ENCODE measurements around the gene WDR7.

WDR7 gene

GRCh38 chr18:56884511-56884910, 233.4 kb downstream of the WDR7 start:
- Histone ChIP-seq H3K27me3 (ENCODE audit: insufficient read depth, low read length, poor library complexity) (no peaks in the 10 kb centered on the region), H3K4me3 (ENCODE audit: low read length) (no peak overlapping the region), H3K18ac (ENCODE audit: low read length) (no peak overlapping the region), H3K79me2 (ENCODE audit: control insufficient read depth, insufficient read depth, low read length) (no peaks in the 10 kb centered on the region), H2BK15ac (replicated peaks; ENCODE audit: low read depth) (no peak overlapping the region), H2BK5ac (ENCODE audit: low read length) (no peak overlapping the region), H2BK120ac (ENCODE audit: low read depth, low read length) (no peak overlapping the region), H3K9ac (ENCODE audit: low read length) (no peak overlapping the region), H3K4me2 (ENCODE audit: low read length) (no peak overlapping the region), H4K8ac (ENCODE audit: low read depth, low read length) (no peak overlapping the region), H3K79me1 (ENCODE audit: low read length) (no peaks in the 10 kb centered on the region), H4K5ac (ENCODE audit: low read length) (no peak overlapping the region), H3K56ac (ENCODE audit: low read length) (no peak overlapping the region), H3K36me3 (ENCODE audit: control insufficient read depth, insufficient read depth, low read length) (no peaks in the 10 kb centered on the region), H3K23ac (ENCODE audit: low read length) (no peak overlapping the region), H2AK5ac (ENCODE audit: low read length) (no peak overlapping the region), H3K4ac (ENCODE audit: low read depth, low read length) (no peak overlapping the region), H3K27ac (ENCODE audit: low read depth, low read length) (no peak overlapping the region), H3K4me1 (ENCODE audit: control insufficient read depth, low read depth, low read length) (peaks cover 4% of the 10 kb centered on the region)
- DNase-seq, result peak; percentile 14
- WGBS (ENCODE audit: extremely low coverage, insufficient coverage, low lambda C conversion rate), result no CpG with 5 or more reads among the region's 1 CpG

GRCh38 chr18:56888978-56889377, 237.8 kb downstream of the WDR7 start:
- Histone ChIP-seq H2BK5ac (ENCODE audit: low read length) (no peak overlapping the region), H3K4ac (ENCODE audit: low read depth, low read length) (no peak overlapping the region), H3K27ac (ENCODE audit: low read depth, low read length) (no peak overlapping the region), H3K4me3 (ENCODE audit: low read length) (no peak overlapping the region), H3K79me2 (ENCODE audit: control insufficient read depth, insufficient read depth, low read length) (no peaks in the 10 kb centered on the region), H3K79me1 (ENCODE audit: low read length) (no peaks in the 10 kb centered on the region), H2AK5ac (ENCODE audit: low read length) (no peak overlapping the region), H3K27me3 (ENCODE audit: insufficient read depth, low read length, poor library complexity) (no peaks in the 10 kb centered on the region), H3K23ac (ENCODE audit: low read length) (no peak overlapping the region), H4K8ac (ENCODE audit: low read depth, low read length) (no peak overlapping the region), H3K56ac (ENCODE audit: low read length) (no peak overlapping the region), H3K4me2 (ENCODE audit: low read length) (no peak overlapping the region), H3K18ac (ENCODE audit: low read length) (no peak overlapping the region), H3K36me3 (ENCODE audit: control insufficient read depth, insufficient read depth, low read length) (no peaks in the 10 kb centered on the region), H4K5ac (ENCODE audit: low read length) (no peak overlapping the region), H2BK15ac (replicated peaks; ENCODE audit: low read depth) (no peak overlapping the region), H3K9ac (ENCODE audit: low read length) (no peak overlapping the region), H2BK120ac (ENCODE audit: low read depth, low read length) (no peak overlapping the region), H3K4me1 (ENCODE audit: control insufficient read depth, low read depth, low read length) (no peaks in the 10 kb centered on the region)
- no CpG with 5 or more reads among the region's 1 CpG for WGBS (ENCODE audit: extremely low coverage, insufficient coverage, low lambda C conversion rate)
- no peak for DNase-seq

- H3K9ac ChIP-seq (ENCODE audit: low read length), result no peak overlapping the region
- no peak overlapping the region for H3K4me2 ChIP-seq (ENCODE audit: low read length)
- no peak overlapping the region for H2BK15ac ChIP-seq (replicated peaks; ENCODE audit: low read depth)
- no peak overlapping the region for H4K8ac ChIP-seq (ENCODE audit: low read depth, low read length)
- H3K4me3 ChIP-seq (ENCODE audit: low read length), result no peak overlapping the region
- H3K79me2 ChIP-seq (ENCODE audit: control insufficient read depth, insufficient read depth, low read length), result no peaks in the 10 kb centered on the region
- H3K27ac ChIP-seq (ENCODE audit: low read depth, low read length), result no peak overlapping the region
- no peak overlapping the region for H2BK120ac ChIP-seq (ENCODE audit: low read depth, low read length)
- H2BK5ac ChIP-seq (ENCODE audit: low read length), result no peak overlapping the region
- H4K5ac ChIP-seq (ENCODE audit: low read length), result no peak overlapping the region
- no peak overlapping the region for H3K56ac ChIP-seq (ENCODE audit: low read length)
- no peaks in the 10 kb centered on the region for H3K79me1 ChIP-seq (ENCODE audit: low read length)
- WGBS (ENCODE audit: extremely low coverage, insufficient coverage, low lambda C conversion rate), result no CpG with 5 or more reads among the region's 2 CpGs
- no peak overlapping the region for H3K23ac ChIP-seq (ENCODE audit: low read length)
- DNase-seq, result peak; percentile 10
- no peak overlapping the region for H2AK5ac ChIP-seq (ENCODE audit: low read length)
- no peaks in the 10 kb centered on the region for H3K4me1 ChIP-seq (ENCODE audit: control insufficient read depth, low read depth, low read length)
- H3K18ac ChIP-seq (ENCODE audit: low read length), result no peak overlapping the region
- H3K4ac ChIP-seq (ENCODE audit: low read depth, low read length), result no peak overlapping the region
- no peaks in the 10 kb centered on the region for H3K36me3 ChIP-seq (ENCODE audit: control insufficient read depth, insufficient read depth, low read length)
- no peaks in the 10 kb centered on the region for H3K27me3 ChIP-seq (ENCODE audit: insufficient read depth, low read length, poor library complexity)
These were observed 238.5 kb downstream of the WDR7 start for GRCh38 chr18:56889621-56890020.

GRCh38 chr18:56890632-56891031, 239.5 kb downstream of the WDR7 start:
- DNase-seq, result peak; percentile 92
- WGBS (ENCODE audit: extremely low coverage, insufficient coverage, low lambda C conversion rate), result no CpG with 5 or more reads among the region's 1 CpG
- H3K27ac ChIP-seq (ENCODE audit: low read depth, low read length), result no peak overlapping the region

GRCh38 chr18:56891116-56891515, 240.0 kb downstream of the WDR7 start:
- Histone ChIP-seq H3K23ac (ENCODE audit: low read length) (no peak overlapping the region), H3K56ac (ENCODE audit: low read length) (no peak overlapping the region), H2AK5ac (ENCODE audit: low read length) (no peak overlapping the region), H3K4me2 (ENCODE audit: low read length) (no peak overlapping the region), H3K27ac (ENCODE audit: low read depth, low read length) (no peak overlapping the region), H4K8ac (ENCODE audit: low read depth, low read length) (no peak overlapping the region), H3K79me2 (ENCODE audit: control insufficient read depth, insufficient read depth, low read length) (no peaks in the 10 kb centered on the region), H2BK5ac (ENCODE audit: low read length) (no peak overlapping the region), H2BK120ac (ENCODE audit: low read depth, low read length) (no peak overlapping the region), H3K4ac (ENCODE audit: low read depth, low read length) (no peak overlapping the region), H3K79me1 (ENCODE audit: low read length) (no peaks in the 10 kb centered on the region), H3K36me3 (ENCODE audit: control insufficient read depth, insufficient read depth, low read length) (no peaks in the 10 kb centered on the region), H3K4me3 (ENCODE audit: low read length) (no peak overlapping the region), H4K5ac (ENCODE audit: low read length) (no peak overlapping the region), H3K4me1 (ENCODE audit: control insufficient read depth, low read depth, low read length) (no peaks in the 10 kb centered on the region), H2BK15ac (replicated peaks; ENCODE audit: low read depth) (no peak overlapping the region), H3K27me3 (ENCODE audit: insufficient read depth, low read length, poor library complexity) (no peaks in the 10 kb centered on the region), H3K9ac (ENCODE audit: low read length) (no peak overlapping the region), H3K18ac (ENCODE audit: low read length) (no peak overlapping the region)
- no peak for DNase-seq
- no CpG with 5 or more reads among the region's 3 CpGs for WGBS (ENCODE audit: extremely low coverage, insufficient coverage, low lambda C conversion rate)

More at GRCh38 chr18:56890632-56891031, 239.5 kb downstream of the WDR7 start:
- H3K9ac ChIP-seq (ENCODE audit: low read length), result no peak overlapping the region
- H3K36me3 ChIP-seq (ENCODE audit: control insufficient read depth, insufficient read depth, low read length), result no peaks in the 10 kb centered on the region
- H3K4ac ChIP-seq (ENCODE audit: low read depth, low read length), result no peak overlapping the region
- H2BK5ac ChIP-seq (ENCODE audit: low read length), result no peak overlapping the region
- H3K56ac ChIP-seq (ENCODE audit: low read length), result peak overlapping the region; percentile 29
- H3K23ac ChIP-seq (ENCODE audit: low read length), result no peak overlapping the region
- H3K4me2 ChIP-seq (ENCODE audit: low read length), result no peak overlapping the region
- no peak overlapping the region for H2BK120ac ChIP-seq (ENCODE audit: low read depth, low read length)
- no peaks in the 10 kb centered on the region for H3K27me3 ChIP-seq (ENCODE audit: insufficient read depth, low read length, poor library complexity)
- H3K79me1 ChIP-seq (ENCODE audit: low read length), result no peaks in the 10 kb centered on the region
- peak overlapping the region; percentile 28 for H3K18ac ChIP-seq (ENCODE audit: low read length)
- no peak overlapping the region for H2AK5ac ChIP-seq (ENCODE audit: low read length)
- no peaks in the 10 kb centered on the region for H3K4me1 ChIP-seq (ENCODE audit: control insufficient read depth, low read depth, low read length)
- no peak overlapping the region for H3K4me3 ChIP-seq (ENCODE audit: low read length)
- no peaks in the 10 kb centered on the region for H3K79me2 ChIP-seq (ENCODE audit: control insufficient read depth, insufficient read depth, low read length)
- no peak overlapping the region for H2BK15ac ChIP-seq (replicated peaks; ENCODE audit: low read depth)
- no peak overlapping the region for H4K8ac ChIP-seq (ENCODE audit: low read depth, low read length)
- no peak overlapping the region for H4K5ac ChIP-seq (ENCODE audit: low read length)

GRCh38 chr18:56891870-56892269, 240.7 kb downstream of the WDR7 start:
- DNase-seq, result no peak
- Histone ChIP-seq H2BK15ac (replicated peaks; ENCODE audit: low read depth) (no peak overlapping the region), H3K4ac (ENCODE audit: low read depth, low read length) (no peak overlapping the region), H3K4me3 (ENCODE audit: low read length) (no peak overlapping the region), H2BK120ac (ENCODE audit: low read depth, low read length) (no peak overlapping the region), H3K4me2 (ENCODE audit: low read length) (no peak overlapping the region), H3K4me1 (ENCODE audit: control insufficient read depth, low read depth, low read length) (no peaks in the 10 kb centered on the region), H3K27me3 (ENCODE audit: insufficient read depth, low read length, poor library complexity) (no peaks in the 10 kb centered on the region), H3K79me2 (ENCODE audit: control insufficient read depth, insufficient read depth, low read length) (no peaks in the 10 kb centered on the region), H3K36me3 (ENCODE audit: control insufficient read depth, insufficient read depth, low read length) (no peaks in the 10 kb centered on the region), H3K9ac (ENCODE audit: low read length) (no peak overlapping the region), H3K18ac (ENCODE audit: low read length) (no peak overlapping the region), H3K56ac (ENCODE audit: low read length) (no peak overlapping the region), H3K27ac (ENCODE audit: low read depth, low read length) (no peak overlapping the region), H2BK5ac (ENCODE audit: low read length) (no peak overlapping the region), H4K5ac (ENCODE audit: low read length) (no peak overlapping the region), H2AK5ac (ENCODE audit: low read length) (no peak overlapping the region), H3K79me1 (ENCODE audit: low read length) (no peaks in the 10 kb centered on the region), H3K23ac (ENCODE audit: low read length) (no peak overlapping the region), H4K8ac (ENCODE audit: low read depth, low read length) (no peak overlapping the region)
- WGBS (ENCODE audit: extremely low coverage, insufficient coverage, low lambda C conversion rate), result no CpG with 5 or more reads among the region's 1 CpG

Data from mesendoderm (in vitro differentiated cells).